SKM-1 (cell line): ENCODE results near the gene RABGAP1L.
"Not testable (repeated sequence)": the region's sequence is repeated elsewhere in the genome, so short reads cannot be mapped to it uniquely, and the experiment has no call there.

Experiments used
- DNase-seq: peaks from one replicate; lab custom pipeline; 2025; ENCODE audit not compliant: unreplicated experiment; lab: John Stamatoyannopoulos, UW

RABGAP1L gene

DNA sequence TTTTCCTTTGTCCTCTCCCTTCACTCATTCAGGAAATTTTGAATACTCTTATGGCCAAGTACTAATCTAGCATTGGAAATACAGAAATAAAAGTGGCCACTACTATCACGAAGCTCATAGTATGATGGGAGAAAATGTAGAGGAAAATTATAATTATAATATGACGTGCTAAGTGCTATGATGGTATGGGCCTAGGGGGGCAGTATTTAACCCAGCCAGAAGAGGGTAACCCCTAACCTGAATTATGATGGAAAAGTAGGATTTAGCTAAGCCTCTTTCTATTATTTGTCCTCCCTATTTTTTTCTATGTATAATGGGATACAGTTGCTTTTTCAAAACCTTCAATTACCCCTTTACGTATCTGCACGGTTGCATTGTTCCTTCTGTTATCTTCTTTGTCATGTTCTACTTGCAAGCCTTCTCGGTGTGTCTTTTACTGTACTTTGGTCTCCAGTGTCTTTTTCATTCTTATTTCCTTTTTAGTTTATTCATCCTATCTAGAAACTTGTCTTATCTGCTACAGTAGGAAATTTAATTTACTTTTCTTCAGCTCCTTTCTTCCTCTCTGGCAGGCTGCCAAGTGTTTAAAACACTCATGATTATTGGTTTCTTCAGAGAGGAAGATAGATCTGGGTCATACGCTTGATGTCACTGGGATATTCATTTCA lies 199.6 kb downstream of the RABGAP1L start:
- no peak for DNase-seq

GRCh38 chr1:174359454-174359805 lies 200.1 kb downstream of the RABGAP1L start:
- DNase-seq: no peak

- no peak for DNase-seq
Measured at GRCh38 chr1:174364996-174365736, 205.8 kb downstream of the RABGAP1L start.

DNA sequence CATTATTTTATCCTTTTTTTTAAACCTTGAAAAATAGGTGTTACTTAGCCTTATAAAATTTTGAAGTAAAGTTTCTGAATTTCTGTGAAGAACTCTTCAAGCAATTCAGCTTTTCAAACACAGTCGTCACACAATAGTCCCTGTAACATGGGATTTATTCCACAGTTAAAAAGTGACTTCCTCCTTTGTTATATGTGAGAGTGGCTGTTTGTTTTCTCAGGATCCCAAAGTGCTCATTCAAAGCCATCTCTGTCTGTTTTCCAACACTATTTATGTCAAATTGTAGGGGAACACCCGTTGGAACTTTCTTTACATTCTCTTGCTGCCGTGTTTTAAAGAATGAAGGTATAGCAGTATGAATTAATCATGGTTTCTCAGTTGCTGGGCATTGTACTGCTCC lies 207.6 kb downstream of the RABGAP1L start:
- no peak for DNase-seq

DNA sequence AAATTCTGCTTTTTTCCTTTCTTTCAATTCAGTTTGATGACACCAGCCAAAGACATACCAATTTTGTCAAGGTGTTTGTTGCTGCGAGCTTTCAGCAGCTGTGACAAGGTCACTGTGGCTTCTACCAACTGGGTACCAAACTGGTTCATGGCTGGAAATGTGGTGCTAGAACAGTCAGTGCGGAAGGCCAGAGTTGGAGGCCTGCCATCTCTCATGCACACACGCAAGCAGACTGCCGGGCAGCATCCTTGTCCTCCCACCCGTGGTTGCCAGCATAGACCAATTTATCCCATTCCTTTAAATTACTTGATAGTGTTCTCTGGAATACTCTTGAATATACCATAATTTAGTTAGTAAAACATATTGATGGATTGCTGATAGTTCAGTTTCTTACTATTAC lies 208.6 kb downstream of the RABGAP1L start:
- DNase-seq: no peak

DNA sequence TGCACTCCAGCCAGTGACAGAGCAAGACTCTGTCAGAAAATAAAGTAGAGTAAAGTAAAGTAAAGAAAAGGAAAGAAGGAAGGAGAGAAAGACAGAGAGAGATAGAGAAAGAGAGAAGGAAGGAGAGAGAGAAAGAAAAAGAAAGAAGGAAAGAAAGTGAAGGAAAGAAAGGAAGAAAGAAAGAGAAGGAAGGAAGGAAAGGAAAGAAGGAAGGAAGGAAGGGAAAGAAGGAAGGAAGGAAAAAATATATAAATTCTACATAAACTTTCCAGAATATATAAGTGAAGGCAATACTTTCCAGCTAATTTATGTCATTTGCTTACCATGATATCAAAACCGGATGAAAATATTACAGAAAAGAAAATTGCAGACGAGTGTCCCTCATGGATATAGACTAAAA lies 216.7 kb downstream of the RABGAP1L start:
- DNase-seq: no peak

DNA sequence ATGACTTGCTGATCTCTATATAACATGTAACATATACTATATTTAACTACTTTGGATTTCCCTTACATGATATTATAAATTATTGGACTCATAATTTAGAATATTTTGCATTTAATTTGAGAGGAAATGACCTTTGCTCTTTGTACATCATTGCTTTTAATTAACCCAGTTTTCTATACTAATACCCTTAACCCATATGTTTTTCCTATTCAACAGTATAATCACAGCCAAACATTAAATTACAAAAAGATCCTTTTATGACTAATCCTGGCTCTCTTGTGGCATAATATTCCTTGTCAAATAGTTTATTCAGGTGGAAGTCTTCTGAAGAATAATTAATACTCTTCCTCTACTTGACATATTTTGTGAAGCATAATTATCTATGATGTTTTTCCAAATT lies 232.4 kb downstream of the RABGAP1L start:
- DNase-seq: no peak

DNA sequence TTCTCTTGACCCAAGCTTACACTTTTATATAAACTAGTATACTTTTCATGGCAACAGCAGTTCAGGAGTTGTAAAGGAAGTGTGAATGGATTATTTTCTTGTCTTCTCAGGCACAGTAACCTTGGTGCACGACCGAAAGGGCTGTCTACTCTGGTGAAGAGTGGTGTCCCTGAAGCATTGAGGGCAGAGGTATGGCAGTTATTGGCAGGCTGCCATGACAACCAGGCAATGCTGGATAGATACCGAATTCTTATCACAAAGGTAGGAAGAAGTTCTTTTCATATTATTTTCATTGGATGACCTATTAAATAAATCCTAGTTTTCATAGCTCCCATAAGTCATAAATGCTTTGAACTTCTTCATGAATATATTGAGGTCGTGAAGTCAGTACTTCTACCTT lies 234.6 kb downstream of the RABGAP1L start:
- no peak for DNase-seq

- no peak for DNase-seq
Measured at GRCh38 chr1:174397261-174397660, 237.9 kb downstream of the RABGAP1L start.

GRCh38 chr1:174398246-174398645 lies 238.9 kb downstream of the RABGAP1L start:
- DNase-seq: no peak

DNA sequence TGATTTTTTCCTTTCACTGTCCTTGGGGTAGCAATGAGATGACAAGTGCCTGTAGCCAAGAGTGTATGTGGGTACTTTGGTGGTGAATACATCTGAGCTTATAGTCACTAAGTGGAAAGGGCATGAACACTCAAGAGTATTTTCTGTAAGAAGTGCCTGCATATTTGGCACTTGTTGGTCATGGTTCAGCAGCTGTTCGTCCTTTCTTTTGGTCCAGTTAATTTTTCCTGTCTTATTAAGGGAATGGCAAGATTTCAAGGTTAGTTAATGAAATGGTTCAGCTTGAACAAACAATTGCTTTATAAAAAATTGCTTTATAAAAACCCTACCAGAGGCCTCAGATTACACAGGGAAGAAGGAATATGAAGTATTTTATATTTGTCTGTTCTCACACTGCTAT lies 239.9 kb downstream of the RABGAP1L start:
- DNase-seq: no peak

DNA sequence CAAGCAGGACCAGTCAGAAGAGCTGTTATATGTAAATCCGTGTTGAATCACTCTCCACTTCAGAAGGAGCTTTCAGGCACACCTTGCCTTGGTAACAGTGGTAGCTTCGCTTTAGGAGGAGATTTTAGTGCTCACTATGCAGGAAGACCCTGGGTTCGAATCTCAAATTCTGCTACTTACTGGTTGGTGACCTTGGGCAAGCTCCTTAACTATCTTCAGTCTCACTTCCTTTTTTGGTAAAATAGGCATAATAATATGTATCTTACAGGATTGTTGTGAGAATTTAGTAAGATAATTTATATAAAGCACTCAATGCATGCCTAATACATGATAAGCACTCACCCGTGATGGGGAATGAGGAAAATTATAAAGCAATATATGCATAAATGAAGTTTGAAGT lies 241.8 kb downstream of the RABGAP1L start:
- DNase-seq: no peak

DNA sequence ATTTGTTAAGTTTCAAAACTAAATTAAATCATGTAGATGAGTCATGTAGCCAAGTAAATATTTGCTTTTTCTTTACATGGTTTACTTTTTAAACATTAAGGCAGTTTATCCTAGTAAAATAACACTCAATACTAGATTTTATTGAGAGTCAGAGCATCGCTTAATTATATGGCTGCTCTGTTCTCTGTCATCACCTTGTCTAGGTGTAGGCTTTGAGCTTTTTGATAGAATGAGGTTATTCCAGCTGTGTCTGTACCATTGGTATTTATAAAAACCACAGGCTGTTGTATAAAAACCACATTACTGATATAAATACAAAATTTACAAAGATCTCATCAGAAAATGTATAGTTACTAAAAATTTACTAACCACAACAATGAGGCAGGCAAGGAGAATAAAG lies 245.9 kb downstream of the RABGAP1L start:
- DNase-seq: no peak

DNA sequence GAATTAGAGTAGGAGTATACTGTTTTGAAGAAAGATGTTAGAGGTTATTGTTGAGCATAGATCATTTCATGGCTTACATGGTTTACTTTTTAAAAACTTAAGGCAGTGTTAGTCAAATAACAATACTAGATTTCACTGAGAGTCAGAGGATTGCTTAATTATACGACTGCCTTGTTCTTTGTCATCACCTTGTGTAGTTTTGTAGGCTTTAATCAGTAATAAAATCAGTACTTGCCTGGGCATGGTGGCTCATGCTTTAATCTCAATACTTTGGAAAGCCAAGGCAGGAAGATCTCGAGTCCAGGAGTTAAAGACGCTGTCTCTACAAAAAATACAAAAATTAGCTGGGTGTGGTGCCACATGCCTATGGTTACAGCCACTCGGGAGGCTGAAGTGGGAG lies 247.1 kb downstream of the RABGAP1L start:
- DNase-seq: no peak

DNA sequence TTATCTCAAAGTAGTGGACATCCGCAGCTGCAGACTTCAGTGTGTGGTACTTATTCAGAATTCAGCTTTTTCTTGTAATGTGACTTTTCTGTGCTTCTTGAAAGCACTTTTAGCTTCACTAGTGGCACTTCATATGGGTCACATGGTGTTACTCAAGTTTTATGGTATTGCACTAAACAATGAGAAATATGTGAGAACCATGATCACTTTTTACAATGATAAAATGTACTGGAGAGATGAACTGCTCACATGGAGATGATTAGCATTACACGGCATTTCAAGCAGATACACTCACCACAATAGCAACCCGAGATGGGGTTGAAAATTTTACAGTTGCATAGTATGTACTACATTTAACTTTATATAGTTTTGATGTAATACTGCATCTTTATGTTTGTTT lies 248.3 kb downstream of the RABGAP1L start:
- no peak for DNase-seq

DNA sequence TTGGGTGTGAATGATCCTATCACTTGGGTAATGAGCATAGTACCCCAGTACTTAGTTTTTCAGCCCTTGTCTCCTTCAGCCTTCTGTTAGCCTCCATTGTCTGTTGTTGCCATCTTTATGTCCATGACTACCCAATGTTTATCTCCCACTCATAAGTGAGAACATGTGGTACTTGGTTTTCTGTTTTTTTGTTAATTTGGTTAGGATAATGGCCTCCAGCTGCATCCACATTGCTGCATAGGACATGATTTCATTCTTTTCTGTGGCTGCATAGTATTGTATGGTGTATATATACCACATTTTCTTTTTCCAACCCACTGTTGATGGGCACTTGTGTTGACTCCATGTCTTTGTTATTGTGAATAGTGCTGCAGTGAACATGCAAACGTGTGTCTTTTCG lies 248.8 kb downstream of the RABGAP1L start:
- no peak for DNase-seq

DNA sequence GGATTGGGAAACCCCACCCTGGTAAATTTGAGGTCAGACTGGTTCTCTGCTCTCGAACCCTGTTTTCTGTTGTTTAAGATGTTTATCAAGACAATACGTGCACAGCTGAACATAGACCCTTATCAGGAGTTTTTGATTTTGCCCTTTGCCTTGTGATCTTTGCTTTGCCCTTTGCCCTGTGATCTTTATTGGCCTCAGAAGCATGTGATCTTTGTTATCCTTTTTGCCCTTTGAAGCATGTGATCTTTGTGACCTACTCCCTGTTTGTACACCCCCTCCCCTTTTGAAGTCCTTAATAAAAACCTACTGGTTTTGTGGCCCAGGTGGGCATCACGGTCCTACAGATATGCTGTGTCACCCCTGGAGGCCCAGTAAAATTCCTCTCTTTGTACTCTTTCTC lies 250.5 kb downstream of the RABGAP1L start:
- DNase-seq: not testable (repeated sequence)

- no peak for DNase-seq
Measured at GRCh38 chr1:174413632-174414031, 254.3 kb downstream of the RABGAP1L start.

DNA sequence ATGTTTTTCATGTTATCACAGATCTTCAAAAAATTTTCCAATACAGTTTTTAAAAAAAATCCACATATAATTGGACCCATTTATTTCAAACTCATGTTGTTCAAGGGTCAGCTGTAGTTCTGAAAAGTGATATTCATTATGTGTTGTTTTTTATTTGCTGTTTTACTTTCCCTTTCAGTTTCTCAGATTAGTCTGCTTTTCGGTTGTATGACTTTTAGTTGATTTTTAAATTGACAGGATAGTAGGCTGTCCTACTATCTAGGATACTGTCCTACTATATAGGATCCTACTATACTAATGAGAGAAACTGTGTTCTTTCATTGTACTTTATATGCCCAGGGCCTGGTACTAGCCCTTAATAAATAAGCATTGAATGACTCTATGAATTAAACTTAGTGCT lies 254.9 kb downstream of the RABGAP1L start:
- no peak for DNase-seq

- no peak for DNase-seq
Measured at GRCh38 chr1:174415506-174415905, 256.2 kb downstream of the RABGAP1L start.

DNA sequence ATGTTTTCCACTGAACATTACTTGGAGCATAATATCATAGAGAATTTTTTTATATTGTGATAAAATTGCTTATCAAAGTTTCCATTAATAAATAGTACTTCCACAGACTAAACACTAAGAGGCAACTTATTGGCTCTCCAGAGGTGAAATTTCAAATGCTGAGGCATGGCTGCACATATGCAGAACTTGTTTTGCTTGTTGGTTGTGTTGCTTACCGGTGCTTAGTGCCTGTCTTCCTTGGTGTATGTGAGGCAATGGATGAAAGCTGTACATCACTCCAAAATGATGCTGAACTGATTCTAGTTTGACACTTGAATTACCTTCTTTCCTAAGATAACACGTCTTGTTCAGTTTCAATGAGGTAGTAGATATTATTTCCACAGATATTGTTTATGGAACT lies 258.6 kb downstream of the RABGAP1L start:
- DNase-seq: no peak

- DNase-seq: no peak
Measured at GRCh38 chr1:174425121-174425520, 265.8 kb downstream of the RABGAP1L start.

DNA sequence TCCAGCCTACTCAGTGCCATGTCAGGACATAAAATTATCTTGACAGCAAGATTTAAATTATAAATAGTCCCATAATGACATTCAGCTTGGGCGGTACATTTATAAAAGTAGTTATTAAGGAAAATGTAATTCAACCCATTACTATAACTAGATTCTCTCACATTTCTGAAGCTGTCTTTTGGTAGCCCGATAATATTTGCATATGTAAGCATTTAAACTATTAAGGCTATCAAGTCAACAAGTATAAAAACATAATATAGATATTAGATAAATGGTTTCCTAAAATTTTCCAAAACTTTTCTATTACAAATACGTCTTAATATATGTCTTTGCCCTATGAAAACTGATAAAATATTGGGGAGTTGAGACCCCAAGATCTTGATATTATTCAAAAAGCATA lies 266.8 kb downstream of the RABGAP1L start:
- no peak for DNase-seq
